Activated CD4-positive, alpha-beta T cell treated with anti-CD3 and anti-CD28 coated beads, Interleukin-2, amount 10 ng/mL, durations not matched to agents 24 days and 14 days (primary cell): Measurements from ENCODE around the gene CHGA. TPM values are rescaled to one million over a fixed set of nuclear protein-coding genes. Genes with fewer than 3 reads are reported as not detected.

ENCODE experiments used
- total RNA-seq: library from RNA; stranded (reverse); gene quantifications from 2 replicates; pipeline ENCODE4 v1.2.3, GENCODE V29; 2022

Gene CHGA
- total RNA-seq, 1 donor from 2014 or later, result not detected

Other genes starting within 250 kb of the CHGA start
- 1.4 and 2.1 TPM in 2 replicates for gene LGMN, start 174.5 kb upstream of the CHGA start, total RNA-seq
- 20.1 and 20.8 TPM in 2 replicates for gene GOLGA5, start 128.8 kb upstream of the CHGA start, total RNA-seq
- 71.0 and 73.9 TPM in 2 replicates for gene ITPK1, start 192.8 kb downstream of the CHGA start, total RNA-seq